Ramos (cell line): ENCODE results near the gene UBE2N.

ENCODE experiments used
- in situ Hi-C: fragments of 300-500 bp; cut with MboI; formaldehyde crosslinking; loops from one replicate; pipeline ENCODE4 v1.14.3; 2022; ENCODE audit warnings: low sequenced_read_pairs; ENCODE audit not compliant: unreplicated experiment

Gene UBE2N

DNA sequence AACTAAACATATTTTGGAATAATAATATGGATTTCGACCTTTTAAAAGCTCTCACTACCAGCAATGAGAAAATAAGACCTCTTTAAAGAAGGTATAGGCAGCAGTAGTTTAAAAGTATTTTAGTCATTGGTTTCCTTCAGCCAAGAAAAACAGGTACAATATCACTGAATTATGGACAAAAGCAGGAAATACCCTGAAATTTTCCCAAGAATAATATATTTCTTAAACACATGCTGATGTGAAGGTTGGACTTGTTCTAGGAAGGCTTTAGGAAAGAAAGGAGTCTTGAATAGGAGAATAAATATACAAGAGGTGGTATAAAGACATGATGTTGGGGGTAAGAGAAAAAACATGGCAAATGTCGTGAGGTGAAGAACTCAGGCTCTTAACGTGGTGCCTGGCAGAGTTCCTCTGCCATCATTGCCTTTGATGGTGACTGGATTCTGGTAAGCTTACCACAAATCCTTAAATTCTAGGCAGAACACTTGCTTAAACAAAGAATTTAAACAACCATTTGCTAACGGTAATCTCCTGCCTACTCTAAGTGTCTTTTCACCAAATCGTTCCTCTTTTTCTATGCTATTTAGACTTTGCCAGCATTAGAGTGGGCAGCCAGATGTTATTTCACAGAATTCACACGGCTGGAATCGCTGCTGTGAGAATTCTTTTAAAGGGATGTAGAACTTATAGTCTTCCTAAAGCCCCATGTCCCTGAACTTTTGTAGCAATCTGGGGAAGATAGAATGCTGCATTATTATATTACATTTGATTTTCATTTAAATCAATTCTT lies 75.9 kb downstream of the UBE2N start:
- in situ Hi-C loops: no loop called here

DNA sequence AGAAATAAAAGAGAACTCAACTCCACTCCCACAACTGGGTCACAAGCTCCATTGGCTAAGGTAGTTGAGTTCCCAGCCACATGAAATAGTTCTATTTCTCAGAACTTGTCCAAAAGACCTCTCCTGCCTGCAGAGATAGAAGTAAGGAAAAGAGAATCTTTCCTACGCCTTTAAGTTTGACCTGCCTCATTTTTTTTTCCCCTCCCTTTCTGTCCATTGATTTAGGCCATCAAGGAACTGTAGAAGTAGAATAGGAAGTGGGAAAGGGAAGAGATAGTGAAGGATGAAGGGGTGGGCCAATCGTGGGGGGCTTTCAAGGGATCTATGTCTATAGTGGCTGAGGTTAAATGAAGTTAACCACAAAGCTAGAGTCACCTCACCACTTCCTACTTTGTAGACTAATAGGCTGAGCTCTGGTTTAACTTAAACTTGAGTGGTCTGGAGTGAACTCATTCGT lies 77.9 kb downstream of the UBE2N start:
- in situ Hi-C loops: no loop called here

DNA sequence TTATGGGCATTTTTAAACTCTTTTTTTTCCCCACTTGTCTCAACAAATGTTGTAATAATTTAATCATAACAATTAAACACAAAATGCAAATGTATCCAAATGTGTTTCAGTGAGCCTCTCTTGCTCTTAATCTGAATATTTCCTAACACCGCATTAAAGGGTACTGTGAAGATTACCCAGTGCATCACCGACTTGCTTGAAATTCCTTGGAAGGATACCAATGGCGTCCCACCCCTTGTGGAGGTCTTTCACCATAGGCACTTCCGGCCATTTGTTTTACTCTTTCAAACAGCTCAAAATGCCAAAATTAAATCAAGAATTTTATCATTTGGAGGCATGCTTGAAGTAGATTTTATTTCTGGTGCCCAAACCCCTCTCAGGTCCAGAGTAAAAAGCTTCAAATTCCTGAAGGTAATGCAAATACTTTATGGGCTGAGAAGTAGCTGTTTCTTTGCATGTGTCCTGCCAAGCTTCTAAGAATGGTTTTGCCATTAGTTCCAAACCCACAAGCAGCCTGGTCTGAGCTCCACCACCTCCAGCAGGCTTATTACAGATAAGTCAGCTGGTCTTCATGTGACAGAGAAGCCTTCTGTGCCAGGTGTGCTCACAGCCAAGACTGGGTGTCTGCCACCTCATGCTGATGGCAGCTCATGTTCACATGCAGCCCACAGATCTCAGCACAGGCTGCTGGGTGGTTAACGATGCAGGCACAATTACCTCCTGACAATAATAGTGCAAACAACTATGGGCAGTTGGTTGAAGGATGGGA lies 80.4 kb downstream of the UBE2N start:
- in situ Hi-C loops: no loop called here

DNA sequence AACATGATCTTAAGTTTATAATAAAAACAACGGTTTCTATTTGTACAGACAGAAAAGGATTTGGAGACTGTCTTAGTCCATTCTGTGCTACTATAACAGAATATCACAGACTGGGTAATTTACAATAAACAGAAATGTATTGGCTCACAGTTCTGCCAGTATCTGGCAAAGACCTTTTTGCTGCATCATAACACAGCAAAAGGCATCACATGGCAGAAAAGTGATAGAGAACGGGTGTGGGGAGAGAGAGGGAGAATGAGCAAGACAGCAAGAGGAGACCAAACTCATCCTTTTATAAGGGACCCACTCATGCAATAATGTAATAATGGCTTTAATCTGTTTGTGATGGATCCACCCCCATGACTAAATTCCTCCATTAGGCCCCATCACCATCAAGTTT lies 81.1 kb downstream of the UBE2N start:
- in situ Hi-C loops: no loop called here

DNA sequence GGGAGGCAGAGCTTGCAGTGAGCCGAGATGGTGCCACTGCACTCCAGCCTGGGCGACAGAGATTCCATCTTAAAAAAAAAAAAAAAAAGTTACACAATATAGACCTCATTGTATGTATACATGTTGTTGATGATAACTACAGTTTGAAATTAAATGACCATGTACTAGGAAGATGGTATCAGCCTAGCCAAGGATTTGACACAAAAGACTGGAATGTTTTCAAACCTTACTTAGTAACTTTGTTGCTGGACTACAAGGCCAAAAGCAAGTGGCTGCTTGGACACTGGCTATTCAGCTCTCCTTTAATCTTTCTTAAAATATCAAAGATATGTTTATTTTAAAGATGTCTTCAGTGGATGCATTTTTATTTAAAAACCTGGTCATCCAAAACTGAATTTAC lies 82.9 kb downstream of the UBE2N start:
- in situ Hi-C loops: no loop called here

DNA sequence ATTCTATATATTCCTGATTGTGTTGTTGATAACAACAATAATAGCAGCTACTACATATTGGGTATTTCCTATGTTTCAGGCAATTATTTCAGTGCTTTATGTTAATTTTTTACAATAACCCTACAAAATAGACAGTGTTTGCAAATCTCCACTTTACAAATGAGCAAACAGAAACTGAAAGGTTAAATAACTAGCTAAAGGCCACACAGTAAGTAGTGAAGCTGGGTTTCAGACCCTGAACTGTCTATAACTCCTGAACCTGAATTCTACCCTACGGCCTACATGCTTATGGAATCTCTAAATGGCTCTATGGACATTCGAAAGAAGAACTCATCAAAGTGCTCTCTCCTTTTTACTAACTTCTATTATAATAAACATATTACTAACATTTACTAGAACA lies 83.7 kb downstream of the UBE2N start:
- in situ Hi-C loops: no loop called here

DNA sequence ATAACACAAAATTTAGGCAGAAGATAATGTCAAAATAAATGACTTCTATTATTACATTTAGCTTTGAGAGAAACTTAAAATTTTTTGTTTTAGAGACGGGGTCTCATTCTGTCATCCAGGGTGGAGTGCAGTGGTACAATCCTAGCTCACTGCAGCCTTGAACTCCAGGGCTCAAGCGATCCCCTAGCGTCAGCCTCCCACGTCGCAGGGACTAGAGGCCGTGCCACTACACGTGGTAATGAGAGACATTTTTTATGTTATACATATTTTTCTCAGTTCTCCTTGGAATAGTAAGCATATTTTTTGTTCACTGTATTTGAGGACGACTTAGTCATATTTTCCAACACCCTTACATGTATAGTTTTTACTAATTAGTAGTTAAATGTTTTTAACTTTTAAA lies 85.5 kb downstream of the UBE2N start:
- in situ Hi-C loops: no loop called here
